ENCODE data around the gene GPR17.

Gene GPR17

GRCh38 chr2:127698553-127699355 is 52.8 kb downstream of the GPR17 start:
- DNase-seq = no peak

- peak; percentile 31 to 36 for DNase-seq
Observed at GRCh38 chr2:127700527-127701192, 54.7 kb downstream of the GPR17 start.

GRCh38 chr2:127701193-127701650 is 55.3 kb downstream of the GPR17 start, which contains the start of gene SFT2D3:
TSS of gene SFT2D3 (plus strand) at chr2:127701497. CDS start at chr2:127701529, 32 bp downstream.
- DNase-seq = peak; percentile 74 to 80

GRCh38 chr2:127701651-127702394 is 55.9 kb downstream of the GPR17 start:
- DNase-seq = peak; percentile 73 to 74
